ENCODE data around the gene DNMT3B.
"Not testable (repeated sequence)": the region's sequence is repeated elsewhere in the genome, so short reads cannot be mapped to it uniquely, and the experiment has no call there.

DNMT3B gene

DNA sequence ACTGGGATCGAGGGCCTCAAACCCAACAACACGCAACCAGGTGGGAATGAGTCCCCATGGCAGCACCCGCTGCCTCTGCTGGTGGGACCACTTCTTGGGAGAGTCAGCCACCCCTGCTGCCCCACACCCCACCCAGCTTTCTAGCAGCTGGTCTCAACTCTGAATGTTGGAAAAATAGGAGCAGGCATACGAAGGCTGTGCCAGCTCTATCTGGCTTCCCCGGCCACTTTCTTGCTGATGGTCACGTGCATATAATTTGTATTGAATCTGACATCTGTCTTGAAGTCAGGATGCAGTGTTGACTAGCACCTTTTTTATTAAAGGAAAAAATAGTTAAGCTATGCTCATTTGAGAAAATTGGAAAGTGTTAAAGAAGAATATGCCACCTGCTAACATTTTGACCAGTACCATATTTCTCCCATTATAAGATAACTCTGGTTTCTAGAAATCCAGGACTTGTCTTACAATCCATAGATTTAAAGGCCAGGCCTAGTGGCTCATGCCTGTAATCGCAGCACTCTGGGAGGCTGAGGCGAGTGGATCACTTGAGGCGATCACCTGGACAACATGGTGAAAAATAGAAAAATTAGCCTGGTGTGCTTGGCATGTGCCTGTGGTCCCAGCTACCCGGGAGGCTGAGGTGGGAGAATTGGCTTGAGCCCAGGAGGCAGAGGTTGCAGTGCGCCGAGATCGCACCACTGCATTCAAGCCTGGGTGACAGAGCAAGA, 30.7 kb downstream of the DNMT3B start:
- Histone ChIP-seq H3K9me3 (ENCODE audit: control insufficient read depth in 2 of 2, low read length in 2 of 2) (no peaks in the 10 kb centered on the region), H3K4me1 (ENCODE audit: control insufficient read depth in 2 of 2, insufficient read depth in 2 of 2, low read length in 2 of 2) (no peaks in the 10 kb centered on the region), H3K9ac (ENCODE audit: low read depth in 1 of 2, low read length in 2 of 2) (no peak overlapping the region), H3K27me3 (ENCODE audit: control insufficient read depth in 2 of 2, insufficient read depth in 2 of 2, low read length in 2 of 2) (no peaks in the 10 kb centered on the region), H3K36me3 (ENCODE audit: control insufficient read depth in 2 of 2, insufficient read depth in 2 of 2, low read length in 2 of 2) (no peaks in the 10 kb centered on the region), H3K27ac (ENCODE audit: low read depth in 2 of 2, low read length in 2 of 2) (no peak overlapping the region), H3K4me3 (ENCODE audit: low read length in 2 of 2) (no peak overlapping the region)

DNA sequence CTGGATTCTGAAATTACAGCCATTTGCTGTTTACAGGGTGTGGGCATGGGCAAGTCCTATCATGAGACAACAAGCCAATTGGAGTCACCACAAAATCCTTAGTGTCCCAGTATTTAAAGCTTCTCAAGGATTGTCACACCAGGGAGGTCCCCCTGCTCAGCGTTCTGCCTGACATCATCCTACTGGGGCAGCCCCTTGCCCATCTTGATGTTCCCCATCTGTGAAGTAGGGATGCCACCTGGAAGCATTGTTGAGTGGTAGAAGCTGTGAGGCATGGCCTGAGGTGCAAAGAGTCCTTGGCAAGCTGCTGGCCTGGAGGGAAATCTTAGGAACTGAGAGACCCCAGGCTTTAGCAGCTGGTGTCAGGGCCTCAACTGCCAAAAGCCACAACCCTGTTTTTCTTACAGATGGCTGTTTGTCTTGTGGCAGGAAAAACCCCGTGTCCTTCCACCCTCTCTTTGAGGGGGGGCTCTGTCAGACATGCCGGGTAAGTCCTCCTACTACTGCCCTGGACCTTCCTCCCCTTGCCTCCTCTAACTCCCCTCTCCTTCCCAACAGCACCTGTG, 34.3 kb downstream of the DNMT3B start:
- Histone ChIP-seq H3K27ac (ENCODE audit: low read depth in 2 of 2, low read length in 2 of 2) (no peak overlapping the region), H3K27me3 (ENCODE audit: control insufficient read depth in 2 of 2, insufficient read depth in 2 of 2, low read length in 2 of 2) (no peaks in the 10 kb centered on the region), H3K4me1 (ENCODE audit: control insufficient read depth in 2 of 2, insufficient read depth in 2 of 2, low read length in 2 of 2) (no peaks in the 10 kb centered on the region), H3K9ac (ENCODE audit: low read depth in 1 of 2, low read length in 2 of 2) (no peak overlapping the region), H3K4me3 (ENCODE audit: low read length in 2 of 2) (no peak overlapping the region), H3K36me3 (ENCODE audit: control insufficient read depth in 2 of 2, insufficient read depth in 2 of 2, low read length in 2 of 2) (no peaks in the 10 kb centered on the region), H3K9me3 (ENCODE audit: control insufficient read depth in 2 of 2, low read length in 2 of 2) (no peaks in the 10 kb centered on the region)

DNA sequence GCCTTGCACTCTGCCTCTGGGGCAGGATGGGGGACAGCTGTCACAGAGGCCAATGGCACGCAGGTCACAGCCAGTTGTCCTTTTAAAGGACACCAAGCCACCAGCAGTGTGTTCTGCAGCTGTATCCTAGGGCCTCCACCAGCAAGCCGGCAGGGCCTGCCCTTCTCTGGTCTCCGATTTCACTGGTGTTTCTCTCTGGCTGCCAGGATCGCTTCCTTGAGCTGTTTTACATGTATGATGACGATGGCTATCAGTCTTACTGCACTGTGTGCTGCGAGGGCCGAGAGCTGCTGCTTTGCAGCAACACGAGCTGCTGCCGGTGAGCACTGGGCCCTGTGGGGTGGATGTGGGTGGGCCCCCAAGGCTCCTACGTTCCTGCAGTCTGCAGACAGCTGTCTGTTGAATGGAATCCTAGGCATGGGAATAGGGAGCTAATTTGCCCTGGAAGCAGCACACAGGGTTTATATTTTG, 34.8 kb downstream of the DNMT3B start:
- Histone ChIP-seq H3K36me3 (ENCODE audit: control insufficient read depth in 2 of 2, insufficient read depth in 2 of 2, low read length in 2 of 2) (no peaks in the 10 kb centered on the region), H3K27ac (ENCODE audit: low read depth in 2 of 2, low read length in 2 of 2) (no peak overlapping the region), H3K9ac (ENCODE audit: low read depth in 1 of 2, low read length in 2 of 2) (no peak overlapping the region), H3K9me3 (ENCODE audit: control insufficient read depth in 2 of 2, low read length in 2 of 2) (no peaks in the 10 kb centered on the region), H3K27me3 (ENCODE audit: control insufficient read depth in 2 of 2, insufficient read depth in 2 of 2, low read length in 2 of 2) (no peaks in the 10 kb centered on the region), H3K4me3 (ENCODE audit: low read length in 2 of 2) (no peak overlapping the region), H3K4me1 (ENCODE audit: control insufficient read depth in 2 of 2, insufficient read depth in 2 of 2, low read length in 2 of 2) (no peaks in the 10 kb centered on the region)

DNA sequence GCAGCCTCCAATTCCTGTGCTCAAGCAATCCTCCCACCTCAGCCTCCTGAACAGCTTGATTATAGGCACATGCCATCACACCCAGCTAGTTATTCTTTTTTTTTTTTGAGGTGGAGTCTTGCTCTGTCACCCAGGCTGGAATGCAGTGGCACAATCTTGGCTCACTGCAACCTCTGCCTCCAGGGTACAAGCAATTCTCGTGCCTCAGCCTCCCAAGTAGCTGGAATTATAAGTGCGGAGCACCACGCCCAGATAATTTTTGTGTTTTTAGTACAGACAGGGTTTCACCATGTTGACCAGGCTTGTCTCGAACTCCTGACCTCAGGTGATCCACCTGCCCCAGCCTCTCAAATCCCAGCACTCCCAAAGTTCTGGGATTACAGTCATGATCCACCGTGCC, 35.4 kb downstream of the DNMT3B start:
- H3K9ac ChIP-seq (ENCODE audit: low read depth in 1 of 2, low read length in 2 of 2); H3K27ac ChIP-seq (ENCODE audit: low read depth in 2 of 2, low read length in 2 of 2); H3K4me1 ChIP-seq (ENCODE audit: control insufficient read depth in 2 of 2, insufficient read depth in 2 of 2, low read length in 2 of 2); H3K36me3 ChIP-seq (ENCODE audit: control insufficient read depth in 2 of 2, insufficient read depth in 2 of 2, low read length in 2 of 2); H3K27me3 ChIP-seq (ENCODE audit: control insufficient read depth in 2 of 2, insufficient read depth in 2 of 2, low read length in 2 of 2); H3K9me3 ChIP-seq (ENCODE audit: control insufficient read depth in 2 of 2, low read length in 2 of 2); H3K4me3 ChIP-seq (ENCODE audit: low read length in 2 of 2): not testable (repeated sequence)

DNA sequence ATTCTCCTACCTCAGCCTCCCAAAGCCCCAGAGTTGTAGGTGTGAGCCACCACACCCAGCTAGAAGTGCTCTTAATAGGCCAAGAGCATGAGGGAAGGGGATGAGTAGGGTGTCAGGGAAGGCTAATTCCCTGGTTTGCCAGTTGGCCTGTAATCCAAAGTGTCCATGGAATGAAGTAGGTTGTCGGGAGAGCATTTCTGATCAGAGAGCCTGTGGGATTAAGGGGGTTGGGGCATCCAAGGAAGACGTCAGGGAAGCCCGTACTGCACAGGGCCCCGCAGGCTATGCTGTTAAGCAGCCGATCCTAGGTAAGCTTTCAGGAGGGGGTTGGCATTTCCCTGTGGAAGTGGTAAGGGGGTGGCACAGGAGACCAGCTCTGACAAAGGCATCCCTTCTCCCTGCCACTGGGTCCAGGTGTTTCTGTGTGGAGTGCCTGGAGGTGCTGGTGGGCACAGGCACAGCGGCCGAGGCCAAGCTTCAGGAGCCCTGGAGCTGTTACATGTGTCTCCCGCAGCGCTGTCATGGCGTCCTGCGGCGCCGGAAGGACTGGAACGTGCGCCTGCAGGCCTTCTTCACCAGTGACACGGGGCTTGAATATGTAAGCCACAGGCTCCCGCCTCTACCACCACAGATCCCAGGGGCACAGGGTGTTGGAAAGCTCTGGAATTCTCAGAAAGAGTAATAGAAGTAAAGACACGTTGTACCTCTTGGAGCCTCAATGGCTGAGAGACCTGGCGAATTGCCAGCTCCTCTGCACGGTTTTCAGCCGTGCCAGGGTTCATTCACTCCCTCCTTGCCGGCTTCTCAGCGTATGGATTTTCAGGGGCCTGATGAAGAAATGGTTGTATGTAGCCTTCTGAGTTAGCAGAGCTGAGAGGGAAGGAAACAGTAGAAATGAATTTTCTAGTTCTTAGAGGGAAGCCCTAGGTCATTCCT, 36.1 kb downstream of the DNMT3B start:
- Histone ChIP-seq H3K4me1 (ENCODE audit: control insufficient read depth in 2 of 2, insufficient read depth in 2 of 2, low read length in 2 of 2) (no peaks in the 10 kb centered on the region), H3K27ac (ENCODE audit: low read depth in 2 of 2, low read length in 2 of 2) (no peak overlapping the region), H3K9me3 (ENCODE audit: control insufficient read depth in 2 of 2, low read length in 2 of 2) (no peaks in the 10 kb centered on the region), H3K9ac (ENCODE audit: low read depth in 1 of 2, low read length in 2 of 2) (no peak overlapping the region), H3K4me3 (ENCODE audit: low read length in 2 of 2) (no peak overlapping the region), H3K27me3 (ENCODE audit: control insufficient read depth in 2 of 2, insufficient read depth in 2 of 2, low read length in 2 of 2) (no peaks in the 10 kb centered on the region), H3K36me3 (ENCODE audit: control insufficient read depth in 2 of 2, insufficient read depth in 2 of 2, low read length in 2 of 2) (no peaks in the 10 kb centered on the region)

DNA sequence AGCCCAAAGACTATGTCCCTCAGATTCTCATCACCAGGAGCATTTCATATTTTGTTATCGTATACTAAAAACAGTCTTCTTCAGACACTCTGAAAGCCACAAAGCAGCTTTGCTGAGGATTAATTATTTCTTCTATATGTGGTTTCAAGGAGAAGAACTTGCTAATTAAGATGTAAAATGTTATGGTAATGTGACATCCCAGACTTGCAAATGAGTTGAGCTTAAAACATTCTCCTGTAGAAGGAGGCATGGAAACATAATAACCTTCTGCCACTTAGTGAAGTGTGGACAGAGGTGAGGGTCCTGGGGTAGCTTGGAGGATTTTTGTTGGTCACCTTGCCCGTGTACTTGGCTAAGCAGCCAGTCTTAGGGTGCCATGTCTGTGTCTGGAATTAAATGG, 40.9 kb downstream of the DNMT3B start:
- no peaks in the 10 kb centered on the region for H3K4me1 ChIP-seq (ENCODE audit: control insufficient read depth in 2 of 2, insufficient read depth in 2 of 2, low read length in 2 of 2)
- H3K4me3 ChIP-seq (ENCODE audit: low read length in 2 of 2), result no peak overlapping the region
- H3K36me3 ChIP-seq (ENCODE audit: control insufficient read depth in 2 of 2, insufficient read depth in 2 of 2, low read length in 2 of 2), result no peaks in the 10 kb centered on the region
- H3K27ac ChIP-seq (ENCODE audit: low read depth in 2 of 2, low read length in 2 of 2), result no peak overlapping the region
- no peaks in the 10 kb centered on the region for H3K9me3 ChIP-seq (ENCODE audit: control insufficient read depth in 2 of 2, low read length in 2 of 2)
- no peaks in the 10 kb centered on the region for H3K27me3 ChIP-seq (ENCODE audit: control insufficient read depth in 2 of 2, insufficient read depth in 2 of 2, low read length in 2 of 2)
- no peak overlapping the region for H3K9ac ChIP-seq (ENCODE audit: low read depth in 1 of 2, low read length in 2 of 2)

DNA sequence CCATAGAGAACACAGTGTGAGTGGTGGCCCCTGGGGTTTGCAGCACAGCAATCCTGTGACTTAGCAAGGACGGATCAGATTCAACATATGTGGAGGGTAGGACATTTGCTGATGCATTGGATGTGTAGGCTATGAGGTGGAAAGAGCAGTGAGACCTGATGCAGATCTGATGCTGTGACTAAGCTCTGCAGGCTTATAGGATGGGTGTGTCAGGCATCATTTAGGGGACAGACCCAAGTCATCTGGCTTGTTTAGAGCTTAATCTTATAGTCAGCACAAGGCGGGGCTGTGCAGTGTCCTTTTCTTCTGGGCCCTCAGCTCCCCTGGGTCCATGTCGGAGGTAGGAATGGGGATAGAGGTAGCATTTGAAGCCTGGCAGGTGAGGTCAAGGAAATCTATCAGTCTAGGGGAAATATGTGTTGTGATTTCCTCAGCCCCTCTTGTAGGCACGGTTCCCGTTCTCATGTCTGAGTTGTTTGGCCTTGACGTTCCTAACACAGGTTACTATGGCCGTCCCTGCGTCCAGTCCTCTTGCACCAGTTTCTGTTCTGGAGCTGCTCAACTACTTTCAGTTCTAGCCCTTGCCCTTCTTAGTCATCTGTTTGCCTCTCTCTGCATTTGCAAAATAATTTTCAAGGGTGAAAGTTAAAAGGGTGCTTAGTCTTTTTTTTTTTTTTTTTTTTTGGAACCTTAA, 42.0 kb downstream of the DNMT3B start:
- H3K4me3 ChIP-seq (ENCODE audit: low read length in 2 of 2), result no peak overlapping the region
- H3K27me3 ChIP-seq (ENCODE audit: control insufficient read depth in 2 of 2, insufficient read depth in 2 of 2, low read length in 2 of 2), result no peaks in the 10 kb centered on the region
- no peak overlapping the region for H3K27ac ChIP-seq (ENCODE audit: low read depth in 2 of 2, low read length in 2 of 2)
- no peaks in the 10 kb centered on the region for H3K9me3 ChIP-seq (ENCODE audit: control insufficient read depth in 2 of 2, low read length in 2 of 2)
- H3K4me1 ChIP-seq (ENCODE audit: control insufficient read depth in 2 of 2, insufficient read depth in 2 of 2, low read length in 2 of 2), result no peaks in the 10 kb centered on the region
- no peak overlapping the region for H3K9ac ChIP-seq (ENCODE audit: low read depth in 1 of 2, low read length in 2 of 2)
- no peaks in the 10 kb centered on the region for H3K36me3 ChIP-seq (ENCODE audit: control insufficient read depth in 2 of 2, insufficient read depth in 2 of 2, low read length in 2 of 2)

DNA sequence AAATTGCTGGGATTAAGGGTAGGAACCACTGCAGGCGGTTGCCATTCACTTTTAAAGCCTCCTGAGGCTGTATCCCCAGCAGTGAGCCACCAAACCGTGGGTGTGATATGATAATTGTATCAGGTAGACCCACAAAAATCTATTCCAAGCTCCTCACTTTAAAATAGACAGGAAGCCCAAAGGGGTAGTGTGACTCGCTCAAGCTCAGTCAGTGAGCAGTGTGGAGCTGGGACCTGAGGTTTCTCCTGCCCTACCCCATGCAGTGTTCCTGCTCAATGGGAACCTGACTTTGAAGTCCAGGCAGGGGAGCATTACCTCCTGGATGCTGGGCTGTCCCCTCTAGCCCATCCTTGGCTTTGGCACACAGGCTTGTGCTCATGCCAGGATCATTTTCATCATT, 42.6 kb downstream of the DNMT3B start:
- H3K4me1 ChIP-seq (ENCODE audit: control insufficient read depth in 2 of 2, insufficient read depth in 2 of 2, low read length in 2 of 2), result no peaks in the 10 kb centered on the region
- H3K9ac ChIP-seq (ENCODE audit: low read depth in 1 of 2, low read length in 2 of 2), result no peak overlapping the region
- H3K36me3 ChIP-seq (ENCODE audit: control insufficient read depth in 2 of 2, insufficient read depth in 2 of 2, low read length in 2 of 2), result no peaks in the 10 kb centered on the region
- H3K27ac ChIP-seq (ENCODE audit: low read depth in 2 of 2, low read length in 2 of 2), result no peak overlapping the region
- no peak overlapping the region for H3K4me3 ChIP-seq (ENCODE audit: low read length in 2 of 2)
- no peaks in the 10 kb centered on the region for H3K27me3 ChIP-seq (ENCODE audit: control insufficient read depth in 2 of 2, insufficient read depth in 2 of 2, low read length in 2 of 2)
- H3K9me3 ChIP-seq (ENCODE audit: control insufficient read depth in 2 of 2, low read length in 2 of 2), result no peaks in the 10 kb centered on the region

DNA sequence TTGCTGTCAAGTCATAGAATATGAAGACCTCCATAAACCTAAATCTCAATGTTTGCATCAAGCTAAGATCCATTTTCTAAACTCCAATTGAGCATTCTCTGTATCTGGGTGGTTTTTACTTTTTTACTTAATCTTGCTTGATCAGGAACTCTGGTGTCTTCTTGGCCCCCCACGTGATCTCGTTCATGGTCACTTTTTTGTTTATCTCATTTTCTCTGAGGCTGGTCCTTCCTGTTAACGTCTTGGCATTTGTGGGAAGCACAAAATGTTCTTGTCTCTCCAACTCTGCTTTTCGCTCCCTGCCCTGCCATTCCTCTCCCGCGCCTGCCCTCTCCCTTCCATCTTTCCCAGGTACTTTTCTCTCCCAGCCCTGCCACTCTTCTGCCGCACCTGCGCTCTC, 43.5 kb downstream of the DNMT3B start:
- H3K36me3 ChIP-seq (ENCODE audit: control insufficient read depth in 2 of 2, insufficient read depth in 2 of 2, low read length in 2 of 2), result no peaks in the 10 kb centered on the region
- H3K4me1 ChIP-seq (ENCODE audit: control insufficient read depth in 2 of 2, insufficient read depth in 2 of 2, low read length in 2 of 2), result no peaks in the 10 kb centered on the region
- no peak overlapping the region for H3K27ac ChIP-seq (ENCODE audit: low read depth in 2 of 2, low read length in 2 of 2)
- H3K9ac ChIP-seq (ENCODE audit: low read depth in 1 of 2, low read length in 2 of 2), result no peak overlapping the region
- H3K9me3 ChIP-seq (ENCODE audit: control insufficient read depth in 2 of 2, low read length in 2 of 2), result no peaks in the 10 kb centered on the region
- no peaks in the 10 kb centered on the region for H3K27me3 ChIP-seq (ENCODE audit: control insufficient read depth in 2 of 2, insufficient read depth in 2 of 2, low read length in 2 of 2)
- no peak overlapping the region for H3K4me3 ChIP-seq (ENCODE audit: low read length in 2 of 2)

DNA sequence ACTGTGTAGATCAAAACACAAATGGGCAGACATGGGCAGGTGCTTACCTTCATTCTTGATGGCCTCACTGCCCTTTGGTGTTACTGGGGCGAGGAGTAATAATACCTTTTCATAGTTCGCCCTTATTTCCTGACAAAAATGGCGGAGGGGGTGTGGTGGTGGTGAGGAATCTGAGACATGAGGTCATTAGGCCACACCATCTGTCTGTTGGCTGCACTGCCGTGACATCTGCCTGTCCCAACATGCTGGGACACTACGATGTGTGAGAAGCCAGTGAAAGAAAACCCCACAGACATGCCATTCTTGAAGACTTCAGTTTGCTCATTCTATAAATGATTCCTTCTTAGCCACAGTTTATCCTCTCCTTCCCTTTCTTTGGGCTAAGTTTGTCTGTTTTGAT, 44.2 kb downstream of the DNMT3B start:
- no peaks in the 10 kb centered on the region for H3K4me1 ChIP-seq (ENCODE audit: control insufficient read depth in 2 of 2, insufficient read depth in 2 of 2, low read length in 2 of 2)
- no peak overlapping the region for H3K27ac ChIP-seq (ENCODE audit: low read depth in 2 of 2, low read length in 2 of 2)
- no peaks in the 10 kb centered on the region for H3K36me3 ChIP-seq (ENCODE audit: control insufficient read depth in 2 of 2, insufficient read depth in 2 of 2, low read length in 2 of 2)
- H3K27me3 ChIP-seq (ENCODE audit: control insufficient read depth in 2 of 2, insufficient read depth in 2 of 2, low read length in 2 of 2), result no peaks in the 10 kb centered on the region
- H3K4me3 ChIP-seq (ENCODE audit: low read length in 2 of 2), result no peak overlapping the region
- H3K9me3 ChIP-seq (ENCODE audit: control insufficient read depth in 2 of 2, low read length in 2 of 2), result no peaks in the 10 kb centered on the region
- no peak overlapping the region for H3K9ac ChIP-seq (ENCODE audit: low read depth in 1 of 2, low read length in 2 of 2)
